Right lobe of liver (tissue), 6 donors: ENCODE measurements around the gene SLC46A3. TPM values are rescaled to one million over a fixed set of nuclear protein-coding genes. Genes with fewer than 3 reads are reported as not detected.

ENCODE experiments used
- ATAC-seq, 4 donors: fragments of 200-7000 bp; cut with Tn5 transposase; one replicate each; pipeline ENCODE4 v1.9.1; 2020; ENCODE audit warnings: mild to moderate bottlenecking in 4 of 4, moderate library complexity in 4 of 4
- DNase-seq, 3 donors: peaks; one replicate each; pipeline ENCODE4 v3.0.0-alpha.2; 2020
- H3K27ac ChIP-seq, 3 donors: fragments of 200-600 bp; one replicate each; pipeline ENCODE4 v1.8.0; 2022
- H3K27me3 ChIP-seq, 2 donors: fragments of 200-600 bp; one replicate each; pipeline ENCODE4 v1.8.0; 2022
- H3K36me3 ChIP-seq, 4 donors: fragments of 200-600 bp; sonication (generic) in 1 of 4; one replicate each; pipeline versions ENCODE4 v1.5.1 to v1.8.0; 2017 to 2022; ENCODE audit warnings: control low read depth in 1 of 4
- H3K4me1 ChIP-seq, 4 donors: fragments of 200-600 bp; sonication (generic) in 1 of 4; one replicate each; pipeline versions ENCODE4 v1.5.1 to v1.8.0; 2017 to 2022; ENCODE audit warnings: control low read depth in 1 of 4
- H3K4me3 ChIP-seq, 3 donors: fragments of 200-600 bp; one replicate each; pipeline ENCODE4 v1.8.0; 2022
- H3K9me3 ChIP-seq, 4 donors: fragments of 200-600 bp; sonication (generic) in 1 of 4; one replicate each; pipeline versions ENCODE4 v1.5.1 to v1.8.0; 2017 to 2022; ENCODE audit warnings: control low read depth in 1 of 4
- POLR2A ChIP-seq: fragments of 450-650 bp; IDR thresholded peaks from one replicate; pipeline ENCODE4 v1.6.1; 2017; ENCODE audit warnings: antibody characterized with exemption, mild to moderate bottlenecking
- whole genome bisulfite sequencing: methylation state at CpG from one replicate; pipeline ENCODE4 v1.1.6; 2018; ENCODE audit warnings: low coverage, low lambda C conversion rate; ENCODE audit not compliant: insufficient coverage; ENCODE audit errors: missing lambda C conversion rate; 5-methylcytosine and 5-hydroxymethylcytosine counted together
- intact Hi-C, 2 donors: fragments of 100-400 bp; cut with DNase I; formaldehyde crosslinking; loops; one replicate each; pipeline versions ENCODE4 v1.11.2 to v1.14.1; 2022
- total RNA-seq, 6 experiments: library from RNA; depleted of rRNA in 2 of 6; stranded (reverse); fragments of >200 nt in 2 of 6; fragmentation: NEBNext Ultra II Directional in 3 of 6; extraction: Animal tissue kit (Norgen Biotek cat#: 25700) in 3 of 6; gene quantifications; one replicate each; pipeline versions ENCODE4 v1.1.0 to v1.2.4, GENCODE V29; 2016 to 2023
- TF ChIP-seq, protein P1 (sequence below), 4 donors: fragments of 200-600 bp in 3 of 4; fragments of 450-650 bp in 1 of 4; IDR thresholded peaks; one replicate each; pipeline versions ENCODE4 v1.5.1 to v1.8.0; 2016 to 2022; ENCODE audit warnings: antibody characterized with exemption in 4 of 4, mild to moderate bottlenecking in 2 of 4
- donor health status: DM: no; HTN: yes; CAD: no.
- donor health status: DM: no; HTN: no; CAD: no.
- donor health status: DM: no; HTN: no; CAD: no.
- donor health status: DM: no; HTN: yes; CAD: no.
- donor health status: DM: no; HTN: yes; CAD: no.

The SLC46A3 gene
- total RNA-seq, 6 experiments from 2014 or later: 33.9 to 60.9 (median 43.0) TPM

DNA sequence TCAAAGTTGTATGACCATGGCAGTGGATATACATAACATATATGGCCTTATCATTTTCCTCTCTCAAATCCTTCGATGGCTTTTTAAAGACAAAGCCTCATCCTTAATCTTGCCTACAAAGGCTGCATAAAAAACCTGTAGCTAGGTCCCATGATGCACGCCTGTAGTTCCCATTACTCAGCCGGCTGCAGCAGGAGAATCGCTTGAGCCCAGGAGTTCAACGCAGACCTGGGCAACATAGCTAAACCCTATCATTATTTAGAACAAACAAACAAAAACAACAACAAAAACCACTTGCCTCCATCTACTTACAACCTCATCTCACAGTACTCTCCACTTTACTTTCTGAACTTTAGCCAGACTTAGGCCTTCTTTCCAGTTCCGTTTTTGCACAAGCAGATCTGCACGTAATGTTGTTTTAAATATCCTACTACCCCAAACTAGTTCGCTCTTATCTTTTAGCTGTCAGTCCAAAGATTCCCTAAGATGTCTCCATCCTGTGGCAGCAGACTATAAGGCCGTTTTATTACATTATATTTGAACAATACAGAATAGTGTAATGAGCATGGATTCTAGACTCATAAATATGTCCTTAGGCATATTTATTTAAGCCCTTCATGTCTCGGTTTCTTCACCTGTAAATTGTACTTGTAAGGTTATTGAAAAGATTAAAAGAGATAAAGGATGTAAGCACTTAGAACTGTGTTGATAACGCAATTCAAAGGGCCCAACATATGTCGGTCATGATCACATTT lies 60.8 kb downstream of the SLC46A3 start:
- H3K9me3 ChIP-seq: no peaks in the 10 kb centered on the region
- H3K36me3 ChIP-seq: peaks cover 0 to 10% (median 5%) of the 10 kb centered on the region in 4 donors
- H3K4me3 ChIP-seq: peak overlapping the region; percentile 79 to 91 (median 86)
- peak in 3 of 4 donors; percentile 14 to 29 (median 15) for ATAC-seq
- peaks cover 0 to 25% (median 10%) of the 10 kb centered on the region in 4 donors for H3K4me1 ChIP-seq
- TF ChIP-seq, protein P1, sequence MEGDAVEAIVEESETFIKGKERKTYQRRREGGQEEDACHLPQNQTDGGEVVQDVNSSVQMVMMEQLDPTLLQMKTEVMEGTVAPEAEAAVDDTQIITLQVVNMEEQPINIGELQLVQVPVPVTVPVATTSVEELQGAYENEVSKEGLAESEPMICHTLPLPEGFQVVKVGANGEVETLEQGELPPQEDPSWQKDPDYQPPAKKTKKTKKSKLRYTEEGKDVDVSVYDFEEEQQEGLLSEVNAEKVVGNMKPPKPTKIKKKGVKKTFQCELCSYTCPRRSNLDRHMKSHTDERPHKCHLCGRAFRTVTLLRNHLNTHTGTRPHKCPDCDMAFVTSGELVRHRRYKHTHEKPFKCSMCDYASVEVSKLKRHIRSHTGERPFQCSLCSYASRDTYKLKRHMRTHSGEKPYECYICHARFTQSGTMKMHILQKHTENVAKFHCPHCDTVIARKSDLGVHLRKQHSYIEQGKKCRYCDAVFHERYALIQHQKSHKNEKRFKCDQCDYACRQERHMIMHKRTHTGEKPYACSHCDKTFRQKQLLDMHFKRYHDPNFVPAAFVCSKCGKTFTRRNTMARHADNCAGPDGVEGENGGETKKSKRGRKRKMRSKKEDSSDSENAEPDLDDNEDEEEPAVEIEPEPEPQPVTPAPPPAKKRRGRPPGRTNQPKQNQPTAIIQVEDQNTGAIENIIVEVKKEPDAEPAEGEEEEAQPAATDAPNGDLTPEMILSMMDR (IDR thresholded peaks at IDR 0.05): peak in 1 of 4 donors; percentile 9
- TF ChIP-seq POLR2A: no peak
- H3K27me3 ChIP-seq: no peaks in the 10 kb centered on the region
- intact Hi-C loops: no loop called here
- peak overlapping the region; percentile 78 to 97 (median 81) for H3K27ac ChIP-seq
- no peak for DNase-seq
- 34% methylated on average over 12 of the region's 12 CpGs for WGBS

DNA sequence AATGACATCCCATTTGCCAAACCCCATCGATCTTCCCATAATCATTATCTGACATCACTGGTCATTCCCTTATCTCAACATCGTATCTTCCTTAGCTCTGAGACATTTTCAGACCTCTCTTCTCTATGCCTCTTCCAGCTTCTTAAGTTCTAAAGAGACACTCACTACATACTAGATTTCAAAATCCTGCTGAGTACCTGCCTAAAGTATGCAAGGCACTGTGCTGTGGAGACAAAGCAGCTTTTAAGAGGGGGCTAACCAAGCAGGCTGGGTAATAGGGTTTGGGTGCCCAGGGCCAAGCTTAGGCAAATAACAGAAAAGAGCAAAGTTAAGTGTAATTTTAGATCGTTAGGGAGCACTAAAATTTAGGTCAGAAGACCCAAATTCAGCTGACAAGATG lies 63.2 kb downstream of the SLC46A3 start:
- Histone ChIP-seq H3K36me3 (no peaks in the 10 kb centered on the region), H3K27me3 (no peaks in the 10 kb centered on the region), H3K9me3 (no peaks in the 10 kb centered on the region), H3K27ac (no peak overlapping the region), H3K4me3 (no peak overlapping the region), H3K4me1 (peaks cover 0 to 15% (median 5%) of the 10 kb centered on the region in 4 donors)
- ATAC-seq (no peak), DNase-seq (no peak)
- WGBS: 66% methylated on average over 3 of the region's 3 CpGs
- intact Hi-C loops: no loop called here
- TF ChIP-seq POLR2A: no peak
- TF ChIP-seq, protein P1 (IDR thresholded peaks at IDR 0.05): no peak

DNA sequence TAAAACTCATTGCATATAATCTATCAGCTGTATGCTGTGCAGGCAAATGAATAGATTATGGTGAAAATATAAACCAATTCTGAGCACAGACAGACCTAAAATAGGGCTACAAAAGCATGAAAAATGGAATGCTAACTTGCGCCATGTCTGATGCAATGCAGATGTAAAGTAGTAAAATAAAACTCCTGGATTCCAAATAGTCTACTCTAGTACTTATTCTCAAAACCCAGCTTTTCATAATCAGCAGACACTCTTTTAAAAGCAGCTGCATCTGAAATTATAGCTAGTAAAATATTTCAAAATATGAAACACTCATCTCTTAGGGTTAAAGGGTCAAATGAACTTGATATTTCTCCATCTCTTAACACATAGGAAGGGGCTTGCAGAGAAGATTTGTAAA lies 64.5 kb downstream of the SLC46A3 start:
- no peaks in the 10 kb centered on the region for H3K9me3 ChIP-seq
- no peaks in the 10 kb centered on the region for H3K36me3 ChIP-seq
- H3K27me3 ChIP-seq: no peaks in the 10 kb centered on the region
- ATAC-seq (no peak), DNase-seq (no peak)
- H3K4me1 ChIP-seq: peaks cover 0 to 8% (median 0%) of the 10 kb centered on the region in 4 donors
- no peak overlapping the region for H3K4me3 ChIP-seq
- intact Hi-C loops: no loop called here
- TF ChIP-seq, protein P1 (IDR thresholded peaks at IDR 0.05): no peak
- no peak for TF ChIP-seq POLR2A
- 100% methylated on average over 1 of the region's 1 CpG for WGBS
- no peak overlapping the region for H3K27ac ChIP-seq

DNA sequence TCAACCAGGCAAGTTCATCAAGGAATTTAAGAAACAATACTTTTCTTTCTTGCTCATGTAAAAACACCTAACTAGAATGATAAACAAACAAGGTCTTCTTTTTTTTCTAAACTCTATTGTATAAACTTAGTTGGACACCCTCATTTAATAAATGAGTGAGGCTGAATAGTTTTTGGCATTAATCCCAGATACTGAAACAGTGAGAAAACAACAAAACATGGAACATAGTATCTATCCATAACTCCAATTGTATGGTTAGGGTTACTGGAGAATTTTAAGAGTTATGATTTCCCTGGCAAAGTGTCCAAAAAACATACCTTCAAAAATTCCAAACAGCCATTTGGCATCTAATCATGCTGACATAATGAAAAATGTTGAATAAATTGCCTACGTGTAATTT lies 65.7 kb downstream of the SLC46A3 start:
- H3K27ac ChIP-seq: no peak overlapping the region
- H3K9me3 ChIP-seq: no peaks in the 10 kb centered on the region
- no peak for TF ChIP-seq POLR2A
- TF ChIP-seq, protein P1 (IDR thresholded peaks at IDR 0.05): no peak
- peaks cover 0 to 7% (median 0%) of the 10 kb centered on the region in 4 donors for H3K4me1 ChIP-seq
- H3K27me3 ChIP-seq: no peaks in the 10 kb centered on the region
- ATAC-seq (peak in 1 of 4 donors; percentile 15), DNase-seq (no peak)
- H3K4me3 ChIP-seq: no peak overlapping the region
- intact Hi-C loops: no loop called here
- H3K36me3 ChIP-seq: no peaks in the 10 kb centered on the region
- 71% methylated on average over 1 of the region's 1 CpG for WGBS
